Measurements from ENCODE around the gene LDLRAD4.
"Not testable (repeated sequence)": the region's sequence is repeated elsewhere in the genome, so short reads cannot be mapped to it uniquely, and the experiment has no call there.

The LDLRAD4 gene

GRCh38 chr18:13661051-13661778 is 442.7 kb downstream of the LDLRAD4 start:
- no peak for DNase-seq

DNA sequence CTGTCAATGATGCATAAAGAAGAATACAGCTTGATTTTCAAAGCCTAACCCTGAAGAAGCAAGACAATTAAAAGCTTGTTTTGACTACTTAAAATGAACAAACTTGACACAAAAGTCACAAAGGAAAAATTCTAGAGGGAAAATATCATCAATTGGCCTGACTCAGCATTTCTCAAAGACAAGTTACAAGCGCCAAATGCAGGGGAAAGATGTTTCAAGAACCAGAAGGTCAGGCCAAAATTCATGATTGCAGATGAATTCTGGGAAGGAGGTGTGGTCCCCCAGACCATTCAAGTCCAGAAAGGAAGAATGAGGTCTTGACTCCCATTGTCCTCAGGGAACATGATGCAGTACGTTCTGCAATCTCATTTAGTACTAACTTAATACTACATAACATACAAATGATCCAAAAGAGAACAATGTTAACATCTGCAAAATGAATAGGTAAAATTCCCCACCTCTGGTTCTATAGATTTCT is 443.3 kb downstream of the LDLRAD4 start:
- no peak for DNase-seq

DNA sequence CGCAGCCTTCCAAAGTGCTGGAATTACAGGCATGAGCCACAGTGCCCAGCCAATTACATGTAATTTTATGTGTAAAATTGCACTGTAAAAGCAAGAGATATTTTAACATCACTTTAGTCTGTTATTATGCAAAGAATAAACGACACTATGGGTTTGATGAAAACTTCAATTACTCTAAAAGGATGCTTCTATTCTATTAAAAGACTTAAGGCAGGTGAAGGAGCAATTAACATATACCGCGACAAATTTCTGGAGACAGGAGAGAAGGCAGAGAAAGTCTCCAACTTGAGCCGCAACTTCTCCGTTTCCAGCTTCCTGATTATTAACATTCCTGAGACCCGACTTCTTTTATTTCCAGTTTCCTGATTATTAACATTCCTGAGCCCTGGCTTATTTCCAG is 454.1 kb downstream of the LDLRAD4 start:
- DNase-seq, result no peak

DNA sequence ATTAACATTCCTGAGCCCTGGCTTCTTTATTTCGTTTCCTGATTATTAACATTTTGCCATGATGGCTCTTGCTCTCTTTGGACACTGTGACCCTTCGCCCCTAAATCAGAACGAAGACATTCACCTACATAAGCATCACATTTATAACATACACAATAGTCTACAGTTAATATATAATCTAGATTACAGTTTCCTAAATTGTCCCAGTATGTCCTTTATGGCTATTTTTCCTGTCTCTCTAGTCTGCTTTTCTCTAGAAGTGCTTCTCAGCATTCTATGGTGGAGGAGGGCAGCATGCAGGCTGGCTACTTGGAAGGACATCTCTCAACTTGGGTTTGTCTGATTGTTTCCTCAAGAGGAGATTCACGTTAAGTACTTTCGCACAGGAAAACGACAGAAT is 457.9 kb downstream of the LDLRAD4 start:
- DNase-seq, result no peak

- DNase-seq, result not testable (repeated sequence)
Measured at GRCh38 chr18:13677350-13677749, 458.8 kb downstream of the LDLRAD4 start.

GRCh38 chr18:13680612-13681011 is 462.1 kb downstream of the LDLRAD4 start:
- no peak for DNase-seq

DNA sequence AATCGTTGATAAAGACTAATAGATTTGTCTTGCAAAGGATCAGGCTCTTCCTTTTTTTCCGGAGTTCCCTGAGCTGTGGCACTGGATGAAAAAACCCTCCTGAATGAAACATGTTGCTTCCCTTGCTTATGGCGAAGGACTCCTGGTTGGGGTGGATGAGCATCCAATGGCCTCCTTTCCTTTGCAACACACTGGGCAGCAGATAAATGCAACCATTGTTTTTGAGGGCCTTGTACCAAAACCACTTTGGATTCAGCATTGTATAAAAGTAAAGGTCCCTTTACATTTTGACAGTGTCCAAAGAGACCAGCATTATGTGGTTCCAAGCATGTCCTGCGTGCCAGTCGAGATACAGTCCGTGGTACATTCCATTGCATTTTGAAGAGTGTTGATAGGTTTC is 463.1 kb downstream of the LDLRAD4 start:
- DNase-seq, result no peak

DNA sequence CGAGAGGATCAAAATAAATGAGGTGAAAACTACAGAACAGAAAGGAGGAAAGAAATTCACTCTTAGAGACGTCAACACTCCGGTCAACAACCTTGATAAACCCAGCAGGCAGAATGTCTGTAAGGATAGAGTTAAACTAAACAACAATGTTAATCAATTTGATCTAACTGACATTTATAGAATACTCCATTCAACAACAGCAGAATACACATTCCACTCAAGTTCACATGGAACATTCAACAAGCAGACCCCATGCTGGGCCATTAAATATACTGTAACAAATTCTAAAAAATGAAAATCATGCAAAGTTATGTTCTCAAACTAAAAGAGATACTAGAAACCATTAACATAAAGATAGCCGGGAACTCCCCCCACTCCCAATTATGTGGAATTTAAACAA is 466.0 kb downstream of the LDLRAD4 start:
- DNase-seq, result no peak

- DNase-seq, result no peak
Measured at GRCh38 chr18:13688191-13689136, 469.9 kb downstream of the LDLRAD4 start.

DNA sequence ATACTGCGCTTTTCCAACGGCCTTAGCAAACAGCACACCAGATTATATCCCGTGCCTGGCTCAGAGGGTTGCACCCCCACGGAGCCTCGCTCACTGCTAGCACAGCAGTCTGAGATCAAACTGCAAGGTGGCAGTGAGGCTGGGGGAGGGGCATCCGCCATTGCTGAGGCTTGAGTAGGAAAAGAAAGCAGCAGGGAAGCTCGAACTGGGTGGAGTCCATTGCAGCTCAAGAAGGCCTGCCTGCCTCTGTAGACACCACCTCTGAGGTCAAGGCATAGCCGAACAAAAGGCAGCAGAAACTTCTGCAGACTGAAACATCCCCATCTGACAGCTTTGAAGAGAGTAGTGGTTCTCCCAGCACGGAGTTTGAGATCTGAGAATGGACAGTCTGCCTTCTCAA is 471.5 kb downstream of the LDLRAD4 start:
- DNase-seq, result not testable (repeated sequence)

GRCh38 chr18:13695337-13695736 is 476.8 kb downstream of the LDLRAD4 start:
- DNase-seq, result not testable (repeated sequence)

- DNase-seq, result no peak
Measured at GRCh38 chr18:13696961-13697360, 478.4 kb downstream of the LDLRAD4 start.

- no peak for DNase-seq
Measured at GRCh38 chr18:13700153-13700552, 481.6 kb downstream of the LDLRAD4 start.
